ENCODE measurements around the gene CDK3. TPM values are rescaled to one million over a fixed set of nuclear protein-coding genes. Genes with fewer than 3 reads are reported as not detected.

CDK3 gene
- total RNA-seq, 2 experiments from 2014 or later: 7.5 to 8.2 TPM

DNA sequence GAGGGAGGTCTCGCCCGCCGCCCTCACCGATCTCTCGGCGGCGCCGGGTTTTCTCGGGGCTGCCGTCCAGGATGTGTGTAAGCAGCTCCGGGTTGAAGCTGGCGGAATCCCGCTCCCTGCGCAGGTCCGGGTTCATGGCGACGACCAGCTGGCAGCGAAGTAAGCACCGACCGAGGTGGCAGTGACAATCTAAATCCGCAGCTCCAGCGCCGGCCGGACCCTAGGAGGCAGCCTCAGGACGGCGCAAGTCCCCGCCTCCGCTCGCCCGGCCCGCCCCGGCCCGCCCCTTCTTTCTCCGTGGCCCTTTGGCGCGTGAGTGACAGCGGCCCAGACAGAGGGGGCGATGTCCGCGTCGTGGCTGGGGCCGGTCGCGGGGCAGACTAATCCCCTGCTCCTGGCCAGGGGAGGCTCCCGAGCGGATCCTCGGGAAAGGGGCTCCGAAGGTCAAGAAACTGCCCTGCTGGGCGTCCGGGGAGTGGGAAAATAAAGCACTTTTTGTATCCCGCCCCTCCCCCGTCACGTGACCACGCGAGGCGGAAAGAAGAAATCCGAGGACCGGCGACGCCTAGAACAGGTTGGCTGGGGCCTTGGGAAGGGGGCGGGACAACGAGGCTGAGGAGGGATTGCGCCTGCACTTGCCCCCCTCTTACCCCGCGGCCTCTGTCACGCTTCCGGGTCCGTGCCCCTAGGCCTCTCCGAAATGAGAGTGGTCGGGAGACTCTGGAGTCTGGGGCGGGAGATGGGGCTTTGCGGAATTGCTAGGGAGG is 21.5 kb upstream of the CDK3 start, which contains the start of the genes ACOX1 and TEN1:
Gene ACOX1, minus strand, starts transcription at position 229 of the 767 bp plus-strand sequence. Its CDS starts 93 bp downstream, at position 136.
Gene TEN1, plus strand, starts transcription at position 303 of the 767 bp plus-strand sequence. CDS start 6,953 bp downstream, outside the sequence.
- H3K4me3 Mint-ChIP-seq: peak within 1 kb of the TSS; percentile 98
- H3K36me3 Mint-ChIP-seq: peaks cover 11% of the 10 kb centered on the region
- no peaks in the 10 kb centered on the region for H3K27me3 Mint-ChIP-seq
- DNase-seq: peak; percentile 93
- peaks cover 33% of the 10 kb centered on the region for H3K4me1 Mint-ChIP-seq
- POLR2A ChIA-PET: interaction anchor here (0.6 to 1.7 kb wide), 12 partner anchors 14 to 291 kb away, joined by 3 to 7 read pairs (median 3); partner anchors contain the start of genes FBF1, TRIM65 and WBP2
- H3K9me3 Mint-ChIP-seq: no peaks in the 10 kb centered on the region
- ATAC-seq (ENCODE audit: low read depth): peak; percentile 97
- H3K27ac Mint-ChIP-seq: peak within 1 kb of the TSS; percentile 98

DNA sequence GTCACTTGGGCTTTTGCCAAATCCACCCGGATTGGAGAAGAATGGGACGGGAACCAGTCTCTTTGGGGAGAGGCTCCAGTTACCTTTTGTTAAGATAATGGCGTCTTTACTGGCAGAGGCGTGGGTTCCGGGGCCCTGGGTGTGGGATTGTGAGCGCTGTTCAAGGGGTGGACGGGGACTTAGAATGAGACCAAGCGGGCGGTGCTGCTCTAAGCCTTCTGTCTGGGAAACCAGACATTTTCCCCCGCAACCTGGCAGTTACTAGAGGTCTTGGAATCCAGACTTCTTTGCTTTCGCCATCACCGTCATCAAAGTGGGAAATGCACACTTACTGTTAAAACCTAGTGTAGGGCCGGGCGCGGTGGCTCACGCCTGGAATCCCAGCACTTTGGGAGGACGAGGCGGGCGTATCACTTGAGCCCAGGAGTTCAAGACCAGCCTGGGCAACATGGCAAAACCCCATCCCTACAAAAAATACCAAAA is 20.9 kb upstream of the CDK3 start:
- Mint-ChIP-seq H3K4me1 (peaks cover 33% of the 10 kb centered on the region), H3K27ac (peak overlapping the region; percentile 98), H3K4me3 (peak overlapping the region; percentile 98), H3K36me3 (peaks cover 11% of the 10 kb centered on the region), H3K27me3 (no peaks in the 10 kb centered on the region), H3K9me3 (no peaks in the 10 kb centered on the region)
- POLR2A ChIA-PET: interaction anchor here (0.6 to 1.4 kb wide), 3 partner anchors 124 to 1238 kb away, joined by 3 to 4 read pairs (median 3); partner anchors contain the start of gene EXOC7
- DNase-seq: no peak
- ATAC-seq (ENCODE audit: low read depth): peak; percentile 24

DNA sequence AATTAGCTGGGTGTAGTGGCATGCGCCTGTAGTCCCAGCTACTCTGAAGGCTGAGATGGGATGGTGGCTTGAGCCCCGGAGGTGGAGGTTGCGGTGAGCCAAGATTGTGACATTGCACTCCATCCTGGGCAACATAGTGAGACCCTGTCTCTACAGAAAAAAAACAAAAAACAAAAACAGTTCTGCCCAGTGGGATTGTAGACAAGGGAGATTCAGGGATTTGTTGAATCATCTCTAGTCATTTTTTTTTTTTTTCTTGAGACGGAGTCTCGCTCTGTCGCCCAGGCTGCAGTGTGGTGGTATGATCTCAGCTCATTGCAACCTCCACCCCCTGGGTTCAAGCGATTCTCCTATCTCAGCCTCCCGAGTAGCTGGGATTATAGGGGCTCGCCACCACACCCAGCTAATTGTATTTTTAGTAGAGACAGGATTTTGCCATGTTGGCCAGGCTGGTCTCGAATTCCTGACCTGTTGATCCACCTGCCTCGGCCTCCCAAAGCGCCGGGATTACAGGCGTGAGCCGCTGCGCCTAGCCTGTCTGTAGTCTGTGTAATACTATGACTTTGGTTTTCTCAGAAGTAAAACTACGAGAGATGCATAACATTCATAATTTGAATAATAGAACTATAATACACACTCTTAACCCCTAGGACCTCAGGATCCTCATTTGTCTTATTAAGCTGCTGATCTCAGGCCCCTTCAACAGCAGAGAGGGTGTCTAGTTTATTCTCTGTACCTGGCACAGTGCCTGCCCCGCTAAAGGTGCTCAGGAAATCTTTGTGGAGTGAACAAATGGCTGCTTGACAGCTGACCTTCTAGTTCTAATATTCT is 20.3 kb upstream of the CDK3 start:
- H3K4me1 Mint-ChIP-seq: peaks cover 31% of the 10 kb centered on the region
- H3K9me3 Mint-ChIP-seq: no peaks in the 10 kb centered on the region
- ATAC-seq (ENCODE audit: low read depth) (no peak), DNase-seq (no peak)
- H3K27me3 Mint-ChIP-seq: no peaks in the 10 kb centered on the region
- H3K27ac Mint-ChIP-seq: peak overlapping the region; percentile 98
- POLR2A ChIA-PET: interaction anchor here (0.6 to 1.4 kb wide), 3 partner anchors 123 to 1239 kb away, joined by 3 to 4 read pairs (median 3); partner anchors contain the start of gene EXOC7
- H3K36me3 Mint-ChIP-seq: peaks cover 10% of the 10 kb centered on the region
- H3K4me3 Mint-ChIP-seq: peak overlapping the region; percentile 98

DNA sequence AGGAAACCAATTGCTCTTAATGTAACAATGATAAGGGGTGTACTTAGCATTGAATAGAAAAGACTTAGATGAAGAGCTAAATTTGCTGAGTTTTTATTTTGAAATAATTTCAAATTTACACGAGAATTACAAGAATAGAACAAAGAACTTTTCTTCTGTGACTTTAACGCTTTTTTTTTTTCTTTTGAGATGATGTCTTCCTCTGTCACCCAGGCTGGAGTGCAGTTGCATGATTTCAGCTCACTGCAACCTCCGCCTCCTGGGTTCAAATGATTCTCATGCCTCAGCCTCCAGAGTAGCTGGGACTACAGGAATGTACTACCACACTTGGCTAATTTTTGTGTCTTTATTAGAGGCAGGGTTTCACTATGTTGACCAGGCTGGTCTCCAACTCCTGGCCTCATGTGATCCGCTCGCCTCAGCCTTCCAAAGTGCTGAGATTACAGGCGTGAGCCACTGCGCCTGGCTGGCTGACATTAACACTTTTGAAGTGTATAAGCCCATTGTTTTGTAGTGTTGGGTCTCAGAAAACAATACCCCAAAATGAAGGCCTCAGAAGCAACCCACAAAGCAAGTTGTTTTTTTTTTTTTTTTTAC is 19.5 kb upstream of the CDK3 start:
- POLR2A ChIA-PET: interaction anchor here (1.4 kb wide), 1 partner anchor 122 kb away, joined by 3 read pairs; the partner anchor contains the start of gene EXOC7
- H3K9me3 Mint-ChIP-seq: no peaks in the 10 kb centered on the region

DNA sequence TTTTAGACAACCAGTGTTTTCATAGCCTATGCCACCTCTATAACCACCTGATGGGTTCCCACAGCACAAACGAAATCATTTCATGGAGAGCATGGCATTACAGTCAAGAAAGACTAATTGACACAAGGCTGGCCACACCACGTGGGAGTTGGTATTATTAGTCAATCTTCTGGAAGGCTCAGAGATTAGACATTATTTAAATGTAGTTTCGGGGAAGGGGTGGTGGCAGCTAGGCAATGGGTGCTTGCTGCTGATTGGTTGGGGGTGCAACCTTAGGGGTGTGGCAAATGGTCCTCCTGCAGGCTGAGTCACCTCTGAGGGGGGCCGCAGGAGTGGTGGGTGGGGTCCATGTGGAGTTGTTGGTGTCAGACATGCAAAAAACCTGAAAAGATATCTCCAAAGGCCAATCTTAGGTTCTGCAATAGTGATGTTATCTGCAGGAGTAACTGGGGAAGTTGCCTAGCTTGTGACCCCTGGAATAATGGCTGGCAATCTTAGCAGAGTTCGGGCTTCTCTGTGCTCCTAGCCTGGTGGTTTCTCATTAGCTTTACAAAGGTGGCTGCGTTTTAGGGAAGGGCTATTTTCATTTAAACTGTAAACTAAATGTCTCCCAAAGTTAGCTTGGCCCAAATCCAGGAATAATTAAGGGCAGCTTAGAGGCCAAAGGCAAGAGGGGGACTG is 17.0 kb upstream of the CDK3 start:
- H3K27ac Mint-ChIP-seq: no peak overlapping the region
- ATAC-seq (ENCODE audit: low read depth) (no peak), DNase-seq (no peak)
- POLR2A ChIA-PET: no interaction called here
- H3K9me3 Mint-ChIP-seq: no peaks in the 10 kb centered on the region
- H3K36me3 Mint-ChIP-seq: peaks cover 3% of the 10 kb centered on the region
- H3K4me3 Mint-ChIP-seq: no peak overlapping the region
- H3K4me1 Mint-ChIP-seq: peaks cover 14% of the 10 kb centered on the region
- H3K27me3 Mint-ChIP-seq: no peaks in the 10 kb centered on the region

More for the DNA sequence above, 19.5 kb upstream of the CDK3 start:
- Mint-ChIP-seq H3K27me3 (no peaks in the 10 kb centered on the region), H3K4me3 (peak overlapping the region; percentile 98), H3K27ac (peak overlapping the region; percentile 98), H3K4me1 (peaks cover 26% of the 10 kb centered on the region), H3K36me3 (peaks cover 8% of the 10 kb centered on the region)
- ATAC-seq (ENCODE audit: low read depth) (no peak), DNase-seq (no peak)

DNA sequence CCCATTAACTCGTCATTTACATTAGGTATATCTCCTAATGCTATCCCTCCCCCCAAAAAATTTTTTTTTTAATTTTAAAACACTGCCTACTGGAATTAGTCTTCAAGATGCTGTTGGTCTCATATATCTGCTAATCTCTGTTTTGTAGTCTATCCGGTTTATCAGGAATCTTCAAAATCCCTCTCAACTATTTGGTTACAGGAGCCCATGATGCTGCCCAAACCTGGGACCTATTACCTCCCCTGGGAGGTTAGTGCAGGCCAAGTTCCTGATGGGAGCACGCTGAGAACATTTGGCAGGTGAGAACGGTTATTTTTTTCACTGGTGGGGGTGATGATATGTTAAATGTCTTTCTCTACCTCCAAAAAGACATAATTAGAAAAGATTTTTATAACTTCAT is 14.7 kb upstream of the CDK3 start:
- DNase-seq (no peak), ATAC-seq (ENCODE audit: low read depth) (no peak)
- Mint-ChIP-seq H3K4me1 (peaks cover 4% of the 10 kb centered on the region), H3K27me3 (no peaks in the 10 kb centered on the region), H3K36me3 (no peaks in the 10 kb centered on the region), H3K27ac (no peak overlapping the region), H3K9me3 (no peaks in the 10 kb centered on the region), H3K4me3 (no peak overlapping the region)
- POLR2A ChIA-PET: no interaction called here

DNA sequence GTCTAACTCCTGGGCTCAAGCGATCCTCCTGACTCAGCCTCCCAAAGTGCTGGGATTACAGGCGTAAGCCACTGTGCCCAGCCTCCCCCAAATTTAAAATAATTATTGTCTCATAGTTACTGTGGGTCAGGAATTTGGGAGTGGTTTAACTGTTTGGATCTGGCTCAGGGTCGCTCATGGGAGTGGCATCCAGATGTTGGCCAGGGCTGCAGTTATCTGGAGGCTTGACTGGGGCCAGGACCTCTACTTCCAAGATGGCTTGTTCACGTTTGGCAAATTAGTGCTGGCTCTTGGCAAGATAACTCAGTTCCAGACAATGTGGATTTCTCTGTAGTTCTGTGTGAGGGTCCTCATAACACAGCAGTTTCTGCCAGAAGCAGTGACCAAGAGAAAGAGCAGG is 13.6 kb upstream of the CDK3 start:
- DNase-seq (no peak), ATAC-seq (ENCODE audit: low read depth) (no peak)
- H3K27ac Mint-ChIP-seq: no peak overlapping the region
- POLR2A ChIA-PET: no interaction called here
- H3K36me3 Mint-ChIP-seq: peaks cover 2% of the 10 kb centered on the region
- H3K4me3 Mint-ChIP-seq: no peak overlapping the region
- H3K4me1 Mint-ChIP-seq: peaks cover 2% of the 10 kb centered on the region
- no peaks in the 10 kb centered on the region for H3K9me3 Mint-ChIP-seq
- no peaks in the 10 kb centered on the region for H3K27me3 Mint-ChIP-seq

DNA sequence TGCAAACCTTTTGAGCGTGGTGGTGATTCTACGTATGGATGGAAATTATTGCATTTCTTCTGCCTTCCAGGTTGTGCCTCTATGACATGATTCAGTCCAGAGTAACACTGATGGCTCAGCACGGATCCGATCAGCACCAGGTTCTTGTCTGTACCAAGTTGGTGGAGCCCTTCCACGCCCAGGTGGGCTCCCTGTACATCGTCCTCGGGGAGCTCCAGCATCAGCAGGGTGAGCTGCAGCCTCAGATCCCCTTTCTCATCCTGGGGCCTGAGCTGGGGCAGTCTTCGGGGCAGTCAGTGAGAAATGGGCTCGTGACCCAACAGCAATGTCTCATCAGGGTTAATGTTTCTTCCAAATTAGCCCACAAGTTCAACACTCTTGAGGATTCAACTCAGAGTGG is 9.3 kb upstream of the CDK3 start:
- Mint-ChIP-seq H3K4me1 (peaks cover under 1% of the 10 kb centered on the region), H3K36me3 (peaks cover 3% of the 10 kb centered on the region), H3K27me3 (no peaks in the 10 kb centered on the region), H3K9me3 (no peaks in the 10 kb centered on the region), H3K27ac (no peak overlapping the region), H3K4me3 (no peak overlapping the region)
- no peak for ATAC-seq (ENCODE audit: low read depth)
- no peak for DNase-seq
- POLR2A ChIA-PET: interaction anchor here (1.0 kb wide), 1 partner anchor 12 kb away, joined by 3 read pairs; no protein-coding TSS in a partner anchor

DNA sequence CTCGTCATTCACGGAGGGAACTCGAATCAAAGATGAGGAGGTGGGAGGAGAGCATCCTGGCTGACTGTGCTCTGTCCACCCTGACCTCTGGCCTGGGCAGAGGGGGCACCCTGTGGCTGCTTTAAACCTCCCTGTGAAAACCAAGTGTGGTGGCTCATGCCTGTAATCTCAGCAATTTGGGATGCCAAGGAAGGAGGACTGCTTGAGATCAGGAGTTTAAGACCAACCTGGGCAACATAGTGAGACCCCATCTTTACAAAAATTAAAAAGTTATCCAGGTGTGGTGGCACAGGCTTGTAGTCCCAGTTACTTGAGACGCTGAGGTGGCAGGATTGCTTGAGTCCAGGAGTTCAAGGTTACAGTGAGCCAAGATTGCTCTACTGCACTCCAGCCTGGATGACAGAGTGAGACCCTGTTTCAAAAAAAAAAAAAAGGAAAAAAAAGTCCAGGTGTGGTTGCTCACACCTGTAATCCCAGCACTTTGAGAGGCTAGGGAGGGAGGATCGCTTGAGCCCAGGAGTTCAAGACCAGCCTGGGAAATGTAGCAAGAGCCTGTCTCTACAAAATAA is 5.8 kb upstream of the CDK3 start:
- H3K4me1 Mint-ChIP-seq: peaks cover 13% of the 10 kb centered on the region
- POLR2A ChIA-PET: no interaction called here
- no peak overlapping the region for H3K4me3 Mint-ChIP-seq

DNA sequence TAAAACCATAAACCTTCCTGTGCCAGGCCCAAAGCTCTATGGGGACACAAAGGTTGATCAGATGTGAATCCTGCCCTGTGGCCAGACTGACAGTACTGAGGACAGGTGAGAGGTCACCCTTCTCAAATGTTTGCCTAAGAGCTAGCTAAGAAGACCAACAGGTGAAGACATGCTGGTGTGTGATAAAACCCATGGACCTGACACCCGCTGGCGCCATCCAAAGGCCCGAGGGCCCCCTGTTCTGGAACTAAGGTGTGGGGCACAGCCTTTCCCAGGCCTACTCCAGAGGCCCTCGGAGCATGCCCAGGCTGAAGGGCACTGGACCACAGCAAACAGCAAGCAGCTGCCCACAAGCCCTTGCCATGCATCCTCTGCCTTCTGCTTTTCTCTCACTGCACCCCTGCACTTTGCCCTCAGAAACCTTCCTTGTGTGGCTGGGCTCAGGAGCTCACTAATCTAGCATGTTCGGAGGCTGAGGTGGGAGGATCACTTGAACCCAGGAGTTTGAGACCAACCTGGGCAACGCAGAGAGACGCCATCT is 5.2 kb upstream of the CDK3 start:
- ATAC-seq (ENCODE audit: low read depth) (no peak), DNase-seq (no peak)
- Mint-ChIP-seq H3K27me3 (no peaks in the 10 kb centered on the region), H3K36me3 (peaks cover 5% of the 10 kb centered on the region), H3K4me1 (peaks cover 13% of the 10 kb centered on the region), H3K4me3 (no peak overlapping the region), H3K27ac (no peak overlapping the region), H3K9me3 (no peaks in the 10 kb centered on the region)
- POLR2A ChIA-PET: no interaction called here

More for the DNA sequence above, 5.8 kb upstream of the CDK3 start:
- no peak for DNase-seq
- no peaks in the 10 kb centered on the region for H3K9me3 Mint-ChIP-seq
- peaks cover 5% of the 10 kb centered on the region for H3K36me3 Mint-ChIP-seq
- no peak for ATAC-seq (ENCODE audit: low read depth)
- H3K27me3 Mint-ChIP-seq: no peaks in the 10 kb centered on the region
- H3K27ac Mint-ChIP-seq: no peak overlapping the region

DNA sequence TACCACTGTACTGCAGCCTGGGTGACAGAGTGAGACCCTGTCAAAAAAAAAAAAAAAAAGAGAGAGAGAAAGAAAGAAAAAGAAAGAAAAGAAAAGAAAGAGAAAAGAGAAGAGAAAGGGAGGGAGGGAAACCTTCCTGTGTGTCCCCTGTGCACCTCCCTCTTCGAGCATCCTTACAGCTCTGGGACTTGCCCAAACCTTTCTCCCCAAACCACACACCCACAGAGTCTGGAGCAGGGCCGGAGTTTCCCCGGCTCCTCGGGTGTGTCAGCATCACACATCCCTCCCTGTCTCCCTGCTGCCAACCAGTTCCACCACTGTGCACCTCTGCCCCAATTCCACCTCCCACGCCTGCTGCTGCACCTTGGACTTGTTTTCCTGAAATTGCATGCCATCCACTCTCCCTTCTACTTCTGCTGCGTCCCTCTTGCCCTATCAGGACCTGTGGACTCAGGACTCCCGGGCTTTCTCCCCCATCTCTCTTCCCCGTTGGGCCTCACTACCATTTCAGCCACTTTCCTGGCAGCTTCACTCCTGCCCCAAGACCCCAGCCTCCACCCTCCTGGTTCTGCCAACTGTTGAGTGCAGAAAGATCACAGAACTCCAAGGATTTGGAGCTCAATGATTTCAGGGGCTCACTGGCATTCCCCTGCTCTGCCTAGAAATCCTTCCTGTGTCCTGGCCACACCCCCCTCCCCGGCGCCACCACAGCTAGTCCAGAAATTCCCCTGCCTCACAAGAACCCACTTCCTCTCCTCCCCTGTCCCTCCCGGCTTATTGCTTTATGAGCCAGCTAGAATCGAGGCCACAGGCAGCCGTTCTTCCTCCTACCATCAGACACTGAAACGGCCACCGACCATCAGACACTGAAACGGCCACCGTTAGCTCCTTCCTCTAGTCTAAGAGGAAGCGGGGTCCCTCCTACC is 3.7 kb upstream of the CDK3 start:
- ATAC-seq (ENCODE audit: low read depth): peak; percentile 44
- H3K4me1 Mint-ChIP-seq: peaks cover 13% of the 10 kb centered on the region
- no peaks in the 10 kb centered on the region for H3K27me3 Mint-ChIP-seq
- H3K4me3 Mint-ChIP-seq: peak overlapping the region; percentile 71
- POLR2A ChIA-PET: interaction anchor here (0.7 to 1.4 kb wide), 2 partner anchors 8 to 81 kb away, joined by 4 read pairs; no protein-coding TSS in a partner anchor
- H3K9me3 Mint-ChIP-seq: no peaks in the 10 kb centered on the region
- H3K36me3 Mint-ChIP-seq: peaks cover 3% of the 10 kb centered on the region
- DNase-seq: no peak
- peak overlapping the region; percentile 86 for H3K27ac Mint-ChIP-seq

Measured in activated naive CD8-positive, alpha-beta T cell treated with anti-CD3 and anti-CD28 coated beads, Interleukin-2, amount 10 ng/mL, durations not matched to agents 7 days and 5 days (primary cell).